A673 (cell line): ENCODE results near the gene NUP93. TPM values are rescaled to one million over a fixed set of nuclear protein-coding genes. Genes with fewer than 3 reads are reported as not detected.

Source experiments
- BruUV-seq: library from RNA; stranded (reverse); fragments of 400-500 nt; replicated peaks from 2 replicates; lab custom pipeline; 2021; lab: Mats Ljungman, UMichigan
- CTCF ChIA-PET: fragments of 300-600 bp; sonication (Branson Sonifier 250); formaldehyde crosslinking; loops from one replicate; lab custom pipeline; 2022; ENCODE audit warnings: antibody characterized with exemption; lab: Charles Lee
- POLR2A ChIA-PET: fragments of 300-600 bp; sonication (Branson Sonifier 250); formaldehyde crosslinking; loops from one replicate; lab custom pipeline; 2022; ENCODE audit warnings: antibody characterized with exemption; ENCODE audit not compliant: low non-redundant PET; lab: Charles Lee
- DNase-seq: peaks from one replicate; pipeline ENCODE4 v3.0.0-alpha.2; 2015; ENCODE audit warnings: low spot score
- H3K27ac ChIP-seq: fragments of 200-600 bp; sonication (generic); 2 replicates; pipeline ENCODE4 v1.5.1; 2016; ENCODE audit warnings: mixed run types, low read depth, mild to moderate bottlenecking, mixed read lengths, antibody characterized with exemption, low read length; ENCODE audit not compliant: poor library complexity, severe bottlenecking
- H3K27me3 ChIP-seq: fragments of 200-600 bp; sonication (generic); replicated peaks from 2 replicates; pipeline ENCODE4 v1.6.1; 2017; ENCODE audit warnings: mixed run types, low read depth, mild to moderate bottlenecking, mixed read lengths, antibody characterized with exemption, low read length; ENCODE audit not compliant: insufficient read depth, poor library complexity
- H3K36me3 ChIP-seq: fragments of 200-600 bp; sonication (generic); 2 replicates; pipeline ENCODE4 v1.6.1; 2016; ENCODE audit warnings: mixed run types, mild to moderate bottlenecking, mixed read lengths, antibody characterized with exemption, low read length; ENCODE audit not compliant: insufficient read depth, poor library complexity, severe bottlenecking
- H3K4me1 ChIP-seq: fragments of 200-600 bp; sonication (generic); 2 replicates; pipeline ENCODE4 v1.6.1; 2017; ENCODE audit warnings: mixed run types, mild to moderate bottlenecking, mixed read lengths, antibody characterized with exemption, low read length; ENCODE audit not compliant: insufficient read depth, poor library complexity, severe bottlenecking
- H3K4me3 ChIP-seq: fragments of 200-600 bp; sonication (generic); 2 replicates; pipeline ENCODE4 v1.5.1; 2016; ENCODE audit warnings: low read depth, mixed run types, mild to moderate bottlenecking, mixed read lengths, low read length; ENCODE audit not compliant: poor library complexity, severe bottlenecking
- H3K9me3 ChIP-seq: fragments of 200-600 bp; sonication (generic); 2 replicates; pipeline ENCODE4 v1.6.1; 2016; ENCODE audit warnings: mixed run types, low read depth, mild to moderate bottlenecking, mixed read lengths, antibody characterized with exemption, low read length; ENCODE audit not compliant: poor library complexity, severe bottlenecking
- CTCF ChIP-seq: fragments of 300-800, 200-600 bp; sonication (generic); conservative IDR thresholded peaks from 2 replicates; pipeline ENCODE4 v1.5.1; 2017; ENCODE audit warnings: low read depth, mild to moderate bottlenecking, antibody characterized with exemption, low read length, moderate library complexity, mixed read lengths
- EZH2 ChIP-seq: fragments of 200-600 bp; sonication (generic); IDR thresholded peaks from 2 replicates; pipeline ENCODE4 v1.6.1; 2017; ENCODE audit warnings: borderline replicate concordance, low read depth, mild to moderate bottlenecking, mixed read lengths, antibody characterized with exemption, low read length; ENCODE audit not compliant: poor library complexity, severe bottlenecking
- intact Hi-C: fragments of 100-400 bp; cut with micrococcal nuclease; formaldehyde crosslinking; loops from one replicate; pipeline ENCODE4 v1.10.0; 2022; ENCODE audit not compliant: unreplicated experiment
- total RNA-seq: library from RNA; stranded (reverse); gene quantifications from 2 replicates; pipeline ENCODE4 v1.2.3, GENCODE V29; 2021

The NUP93 gene
- total RNA-seq, 1 experiment from 2014 or later: 155 TPM

GRCh38 chr16:56892705-56893104 is 162.8 kb downstream of the NUP93 start:
- Histone ChIP-seq H3K27me3 (no peaks in the 10 kb centered on the region), H3K27ac (no peak overlapping the region), H3K4me3 (no peak overlapping the region), H3K4me1 (no peaks in the 10 kb centered on the region), H3K36me3 (no peaks in the 10 kb centered on the region), H3K9me3 (no peaks in the 10 kb centered on the region)
- BruUV-seq: no TSS peak
- ChIA-PET POLR2A (no interaction called here), CTCF (no interaction called here)
- TF ChIP-seq CTCF: no peak
- TF ChIP-seq EZH2: no peak
- intact Hi-C loops: no loop called here
- DNase-seq: no peak

GRCh38 chr16:56894331-56894917 is 164.5 kb downstream of the NUP93 start:
- Histone ChIP-seq H3K4me1 (no peaks in the 10 kb centered on the region), H3K27me3 (no peaks in the 10 kb centered on the region), H3K9me3 (no peaks in the 10 kb centered on the region), H3K27ac (no peak overlapping the region), H3K4me3 (no peak overlapping the region), H3K36me3 (no peaks in the 10 kb centered on the region)
- no TSS peak for BruUV-seq
- no peak for TF ChIP-seq EZH2
- no peak for TF ChIP-seq CTCF
- ChIA-PET CTCF (no interaction called here), POLR2A (no interaction called here)
- intact Hi-C loops: no loop called here
- DNase-seq: no peak

- TF ChIP-seq CTCF (no peak), EZH2 (no peak)
- Histone ChIP-seq H3K9me3 (no peaks in the 10 kb centered on the region), H3K27ac (no peak overlapping the region), H3K4me1 (no peaks in the 10 kb centered on the region), H3K4me3 (no peak overlapping the region), H3K36me3 (no peaks in the 10 kb centered on the region), H3K27me3 (no peaks in the 10 kb centered on the region)
- POLR2A ChIA-PET: interaction anchor here (0.5 kb wide), 1 partner anchor 273 kb away, joined by 3 read pairs; no protein-coding TSS in a partner anchor
- CTCF ChIA-PET: no interaction called here
- BruUV-seq: no TSS peak
- intact Hi-C loops: no loop called here
- DNase-seq: no peak
Measured at GRCh38 chr16:56895813-56896212, 165.9 kb downstream of the NUP93 start.
